HL-60 (cell line): Measurements from ENCODE around the gene TPST2.

Source experiments
- DNase-seq, 2 experiments: peaks; one replicate each; pipeline ENCODE4 v3.0.0-alpha.2; 2010 to 2020; ENCODE audit warnings: low read depth in 1 of 2, low spot score in 1 of 2
- H3K27ac ChIP-seq: fragments of 250-450 bp; sonication (Bioruptor Pico); replicated peaks from 2 replicates; pipeline ENCODE4 v1.5.1; 2020; ENCODE audit warnings: mild to moderate bottlenecking, moderate library complexity
- H3K27me3 ChIP-seq: fragments of 250-450 bp; sonication (Bioruptor Pico); 2 replicates; pipeline ENCODE4 v1.5.1; 2021; ENCODE audit warnings: mild to moderate bottlenecking, moderate library complexity; ENCODE audit not compliant: insufficient read depth, poor library complexity, severe bottlenecking
- H3K4me3 ChIP-seq: replicated peaks from 2 replicates; pipeline ENCODE4 v1.5.1; 2011; ENCODE audit warnings: mild to moderate bottlenecking, control low read depth, low read length; ENCODE audit not compliant: insufficient read depth
- CTCF ChIP-seq: IDR thresholded peaks from one replicate; pipeline ENCODE4 v1.5.1; 2011; ENCODE audit warnings: low read length, control low read depth, inconsistent platforms; ENCODE audit not compliant: insufficient read depth
- GABPA ChIP-seq: IDR thresholded peaks from 2 replicates; pipeline ENCODE4 v1.6.1; 2012; ENCODE audit warnings: low read depth
- POLR2AphosphoS5 ChIP-seq: IDR thresholded peaks from 2 replicates; pipeline ENCODE4 v1.6.1; 2012; ENCODE audit warnings: low read depth
- REST ChIP-seq: IDR thresholded peaks from 2 replicates; pipeline ENCODE4 v1.6.1; 2012; ENCODE audit warnings: low read depth; ENCODE audit not compliant: insufficient replicate concordance
- SPI1 ChIP-seq: IDR thresholded peaks from 2 replicates; pipeline ENCODE4 v1.6.1; 2012; ENCODE audit warnings: low read depth, mild to moderate bottlenecking, borderline replicate concordance

Gene TPST2

GRCh38 chr22:26580240-26580962 lies 9.5 kb downstream of the TPST2 start:
- DNase-seq = no peak
- Histone ChIP-seq H3K27me3 (no peaks in the 10 kb centered on the region), H3K27ac (no peak overlapping the region), H3K4me3 (no peak overlapping the region)
- TF ChIP-seq SPI1 = no peak
- no peak for TF ChIP-seq POLR2AphosphoS5
- TF ChIP-seq CTCF = no peak
- TF ChIP-seq REST = no peak
- TF ChIP-seq GABPA = no peak

GRCh38 chr22:26579331-26579886 lies 10.5 kb downstream of the TPST2 start:
- Histone ChIP-seq H3K27ac (peak overlapping the region; percentile 53), H3K27me3 (no peaks in the 10 kb centered on the region), H3K4me3 (no peak overlapping the region; the same call in 1 of the 2 replicates)
- TF ChIP-seq CTCF (no peak), REST (no peak), GABPA (no peak), POLR2AphosphoS5 (peak; percentile 68), SPI1 (peak; percentile 78)
- peak in 1 of 2 experiments; percentile 88 for DNase-seq

- DNase-seq = no peak
- TF ChIP-seq POLR2AphosphoS5 (no peak), GABPA (no peak), REST (no peak), CTCF (no peak), SPI1 (no peak)
- no peak overlapping the region for H3K27ac ChIP-seq
- no peak overlapping the region for H3K4me3 ChIP-seq
- H3K27me3 ChIP-seq = no peaks in the 10 kb centered on the region
These were observed 12.9 kb downstream of the TPST2 start for GRCh38 chr22:26577081-26577480.
